HG03066 (cell line): ENCODE results near the gene PRDM8.
"Not testable (repeated sequence)": the region's sequence is repeated elsewhere in the genome, so short reads cannot be mapped to it uniquely, and the experiment has no call there.

Experiments
- ATAC-seq: cut with Tn5 transposase; IDR thresholded peaks from one replicate; pipeline ENCODE4 v1.9.1; 2021; ENCODE audit warnings: low read depth; ENCODE audit not compliant: unreplicated experiment

Gene PRDM8

DNA sequence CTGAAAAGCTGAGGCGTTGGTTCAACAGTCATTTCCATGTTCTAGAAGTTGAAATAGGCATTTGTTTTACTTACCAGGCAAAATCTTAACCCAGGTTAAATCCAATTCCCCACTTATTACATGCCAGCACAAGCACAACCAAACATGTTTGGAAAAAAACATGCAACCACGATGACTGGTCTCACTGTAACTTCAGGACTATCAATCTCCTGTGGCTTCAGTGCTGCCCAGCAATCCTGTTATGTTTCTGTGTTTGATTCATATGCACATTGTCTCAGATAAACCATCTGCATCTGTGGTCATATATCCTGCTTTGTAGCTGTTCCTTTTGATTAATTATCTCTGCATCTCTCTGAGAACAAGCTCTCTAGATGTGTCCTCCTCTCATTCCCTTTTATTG lies 28.3 kb downstream of the PRDM8 start:
- ATAC-seq = no peak

DNA sequence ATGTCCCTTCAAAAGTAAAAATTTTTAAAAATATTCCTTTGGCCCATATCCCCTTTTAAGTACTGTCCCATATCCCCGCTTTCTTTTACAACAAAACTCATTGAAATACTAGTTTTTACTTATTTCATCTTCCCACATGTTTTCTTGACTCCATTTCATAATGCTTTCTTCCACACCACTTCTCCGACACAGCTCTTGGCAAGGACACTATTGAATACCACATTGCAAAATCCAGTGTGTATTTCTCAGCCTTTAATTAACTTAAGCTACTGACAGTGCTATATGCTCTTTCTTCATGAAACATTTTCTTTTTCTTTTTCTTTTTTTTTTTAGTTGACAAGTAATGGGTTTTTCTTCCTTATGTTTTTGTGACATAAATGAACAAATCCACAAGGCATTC lies 28.8 kb downstream of the PRDM8 start:
- no peak for ATAC-seq

DNA sequence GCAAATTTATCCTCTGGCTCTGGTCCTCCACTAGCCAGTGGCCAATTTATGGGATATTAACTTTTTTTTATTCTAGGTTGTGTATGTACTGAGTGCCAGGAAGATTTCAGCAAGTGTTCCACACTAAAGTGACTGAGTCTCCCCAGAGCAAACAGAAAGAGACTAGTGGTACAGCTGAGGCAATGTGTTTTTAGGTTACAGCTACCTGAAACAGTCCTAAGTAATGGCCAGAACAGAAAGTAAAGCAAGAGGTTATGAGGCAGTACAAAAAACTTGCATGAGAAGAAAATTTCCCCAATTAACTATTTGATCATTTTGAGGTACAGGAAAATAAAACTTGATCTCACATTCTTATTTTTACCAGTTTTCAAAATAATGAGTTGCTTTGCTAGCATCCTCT lies 31.2 kb downstream of the PRDM8 start:
- ATAC-seq = no peak

DNA sequence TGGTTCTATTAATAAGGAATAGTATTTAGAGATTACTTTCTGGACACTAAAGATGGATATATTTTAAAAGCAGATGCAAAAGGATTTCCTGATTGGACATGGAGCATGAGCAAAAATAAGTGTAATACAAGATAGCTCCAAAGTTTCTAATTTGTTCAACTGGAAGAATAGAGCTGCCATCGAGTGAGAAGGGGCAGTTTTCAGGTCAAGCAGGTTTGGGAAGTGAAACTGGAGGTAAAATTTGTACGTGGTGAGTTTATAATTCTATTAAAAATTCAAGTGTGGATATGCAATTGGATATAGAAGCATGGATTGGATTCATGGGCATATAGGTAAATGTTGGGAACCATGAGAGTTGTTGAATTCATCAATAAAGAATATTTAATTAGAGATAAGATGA lies 31.8 kb downstream of the PRDM8 start:
- ATAC-seq = peak; percentile 23

DNA sequence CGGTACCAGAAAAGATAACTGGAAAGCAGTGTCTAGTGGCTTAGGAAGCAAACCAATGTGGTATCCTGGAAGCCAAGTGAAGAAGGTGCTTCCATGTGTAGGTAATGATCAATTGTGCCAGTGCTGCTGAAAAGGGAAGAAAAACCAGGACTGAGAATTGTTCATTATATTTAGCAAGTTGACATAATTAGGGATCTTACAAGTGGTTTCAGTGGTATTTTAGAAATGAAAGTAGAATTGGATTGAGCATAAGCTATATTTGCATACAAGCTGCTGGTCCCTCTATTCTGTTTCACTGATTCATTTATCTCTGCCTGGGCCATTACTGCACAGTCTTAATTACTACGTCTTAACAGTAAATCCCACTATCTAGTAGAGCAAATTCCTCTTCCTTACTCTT lies 32.3 kb downstream of the PRDM8 start:
- ATAC-seq = peak; percentile 89

GRCh38 chr4:80231180-80231579 lies 33.9 kb downstream of the PRDM8 start:
- no peak for ATAC-seq

DNA sequence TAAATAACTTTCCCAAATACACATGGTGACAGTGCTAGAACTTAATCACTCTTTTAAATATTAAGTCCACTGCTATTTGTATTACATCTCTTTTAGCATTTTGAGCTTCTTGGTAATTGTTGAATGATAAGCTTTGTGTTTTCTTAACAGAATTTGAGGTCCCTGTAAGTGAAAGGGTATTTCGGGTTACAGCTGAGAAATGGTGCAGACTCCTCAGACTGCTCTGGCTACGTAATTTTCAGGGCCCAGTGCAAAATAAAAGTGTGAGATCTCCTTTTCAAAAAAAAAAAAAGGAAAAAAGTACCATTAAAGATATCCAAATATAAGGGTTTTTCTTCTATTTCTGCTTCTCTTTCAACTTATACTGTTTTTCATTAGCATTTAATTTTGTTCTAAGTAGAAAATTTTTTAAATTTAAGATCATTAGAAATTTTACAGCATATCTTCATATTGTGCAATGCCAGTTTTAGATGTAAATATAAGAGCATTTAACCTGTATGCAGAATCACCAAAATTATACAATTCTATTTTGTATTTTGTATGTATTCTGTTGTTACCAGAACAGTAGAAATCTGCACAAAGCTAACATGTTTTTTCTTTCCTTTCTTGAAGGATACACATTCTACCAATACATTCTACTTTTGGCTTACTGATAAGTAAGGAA lies 35.5 kb downstream of the PRDM8 start:
- no peak for ATAC-seq

- ATAC-seq = no peak
These were observed 36.1 kb downstream of the PRDM8 start for GRCh38 chr4:80233390-80233789.

DNA sequence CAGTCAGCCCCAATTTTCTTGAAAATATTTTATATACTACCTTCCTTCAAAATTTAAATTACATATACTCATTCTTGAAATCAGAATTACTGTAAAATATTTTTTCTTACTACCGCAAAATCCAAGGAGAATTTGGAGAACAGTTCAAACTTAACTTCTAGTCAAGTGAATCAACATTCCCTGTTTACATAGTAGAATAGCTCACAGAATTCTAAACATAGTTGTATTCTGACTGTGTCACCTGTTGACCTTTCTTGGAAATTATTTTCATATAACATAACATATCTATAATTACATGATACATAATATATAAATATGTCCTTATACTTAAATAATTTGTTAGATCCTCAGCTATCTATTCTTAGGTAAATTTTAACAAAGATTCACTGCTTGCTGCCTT lies 38.1 kb downstream of the PRDM8 start:
- no peak for ATAC-seq

DNA sequence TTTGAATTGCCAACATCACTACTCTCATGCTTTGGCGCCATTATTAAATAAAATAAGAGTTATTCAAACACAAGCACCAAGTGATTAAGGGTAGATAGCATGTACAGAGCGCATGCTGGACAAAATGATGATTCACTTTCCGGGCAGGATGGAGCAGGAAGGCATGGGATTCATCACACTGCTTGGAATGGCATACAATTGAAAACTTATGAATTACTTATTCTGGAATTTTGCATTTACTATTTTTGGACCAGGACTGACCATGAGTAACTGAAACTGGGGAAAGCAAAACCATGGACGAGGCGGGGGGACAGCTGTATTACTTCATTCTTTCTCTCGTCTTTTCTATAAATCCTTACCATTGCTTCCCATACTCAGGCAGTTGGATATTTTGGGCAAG lies 40.7 kb downstream of the PRDM8 start:
- no peak for ATAC-seq

- no peak for ATAC-seq
These were observed 42.3 kb downstream of the PRDM8 start for GRCh38 chr4:80239480-80240150.

- ATAC-seq = no peak
These were observed 43.7 kb downstream of the PRDM8 start for GRCh38 chr4:80240976-80241375.

- ATAC-seq = no peak
These were observed 46.1 kb downstream of the PRDM8 start for GRCh38 chr4:80243274-80244018.

- ATAC-seq = not testable (repeated sequence)
These were observed 50.2 kb downstream of the PRDM8 start for GRCh38 chr4:80247484-80247883.

- ATAC-seq = no peak
These were observed 51.8 kb downstream of the PRDM8 start for GRCh38 chr4:80249144-80249543.

DNA sequence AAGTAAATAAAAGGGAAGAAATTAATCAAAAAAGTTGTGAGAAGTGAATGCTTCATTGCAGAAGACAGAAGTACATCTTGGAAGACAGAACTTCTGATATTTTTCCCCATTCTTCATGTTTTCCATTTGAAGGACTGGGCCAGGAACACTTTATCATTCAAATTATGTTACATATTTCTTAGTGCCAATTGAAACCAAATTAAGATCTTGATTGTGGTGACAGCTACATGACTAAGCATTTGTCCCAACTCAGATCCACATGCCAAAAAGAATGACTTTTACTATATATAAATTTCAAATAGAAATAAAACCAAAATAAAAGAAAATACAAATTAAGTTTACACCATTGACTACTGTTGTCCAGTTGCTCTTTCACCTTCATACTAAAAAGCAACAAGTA lies 55.1 kb downstream of the PRDM8 start:
- no peak for ATAC-seq

DNA sequence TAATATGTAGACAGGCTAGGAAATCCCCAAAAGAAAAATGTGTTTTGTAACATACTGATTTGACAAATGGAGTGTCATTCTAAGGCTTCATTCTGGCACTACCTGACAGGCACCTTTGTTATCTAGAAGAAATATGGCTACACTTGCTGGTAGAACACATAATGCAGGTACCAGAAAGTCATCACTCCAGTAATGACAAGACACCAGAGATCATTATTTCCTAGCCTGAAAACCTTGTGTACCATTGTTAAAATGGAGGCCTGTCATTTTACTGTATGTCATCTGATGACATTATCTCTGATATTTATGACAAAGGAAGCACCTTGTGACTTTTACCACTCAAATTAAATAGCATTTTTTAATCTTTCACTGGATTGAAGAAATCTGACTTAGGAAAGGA lies 55.6 kb downstream of the PRDM8 start:
- ATAC-seq = no peak

DNA sequence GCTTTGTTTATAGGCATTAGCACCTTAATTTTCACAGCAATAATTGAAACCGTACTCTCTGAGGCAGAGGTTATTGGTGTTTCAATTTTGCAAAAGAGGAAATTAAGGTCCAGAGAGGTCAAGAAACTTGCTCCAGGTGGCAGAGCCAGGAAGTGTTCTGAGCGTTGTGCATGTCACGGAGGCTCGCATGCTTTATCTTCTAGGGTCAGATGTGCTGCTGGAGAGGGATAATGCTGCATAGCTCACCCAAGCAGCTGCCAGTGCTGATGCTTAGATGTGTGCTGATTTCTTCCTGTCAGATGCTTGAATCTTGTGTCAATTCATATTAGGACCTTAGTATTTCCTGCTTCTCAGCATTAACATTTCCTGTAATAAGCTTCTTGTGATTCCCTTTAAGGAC lies 56.2 kb downstream of the PRDM8 start:
- no peak for ATAC-seq
